Stimulated activated CD8-positive, alpha-beta memory T cell treated with anti-CD3 and anti-CD28 coated beads, Interleukin-7, amount 100 ng/mL, for 24 hours (primary cell): Measurements from ENCODE around the gene IQCN.

Source experiments
- DNase-seq: peaks from one replicate; pipeline ENCODE4 v3.0.0-alpha.2; 2020; ENCODE audit warnings: low read depth

Gene IQCN

GRCh38 chr19:18274219-18274780, at the start of gene IQCN:
IQCN (minus strand) TSS chr19:18274452; CDS start chr19:18269478, 4,974 bp downstream.
- DNase-seq = no peak

GRCh38 chr19:18322759-18323460, 48.7 kb upstream of the IQCN start, which contains the start of gene LSM4:
LSM4 (minus strand) TSS chr19:18323076; CDS start chr19:18323020, 56 bp downstream.
- peak; percentile 98 for DNase-seq

- DNase-seq = no peak
Observed at GRCh38 chr19:18322318-18322758, 48.1 kb upstream of the IQCN start.

GRCh38 chr19:18321734-18322102, 47.5 kb upstream of the IQCN start:
- no peak for DNase-seq

GRCh38 chr19:18320865-18321733, 46.8 kb upstream of the IQCN start:
- DNase-seq = no peak

- no peak for DNase-seq
Observed at GRCh38 chr19:18319591-18320135, 45.4 kb upstream of the IQCN start.

GRCh38 chr19:18317961-18318800, 43.9 kb upstream of the IQCN start:
- DNase-seq = no peak

- no peak for DNase-seq
Observed at GRCh38 chr19:18313398-18313797, 39.1 kb upstream of the IQCN start.

- no peak for DNase-seq
Observed at GRCh38 chr19:18312092-18312534, 37.9 kb upstream of the IQCN start.

GRCh38 chr19:18311502-18312091, 37.3 kb upstream of the IQCN start:
- no peak for DNase-seq

GRCh38 chr19:18310966-18311365, 36.7 kb upstream of the IQCN start:
- DNase-seq = no peak

GRCh38 chr19:18310118-18310909, 36.1 kb upstream of the IQCN start:
- DNase-seq = no peak

GRCh38 chr19:18309525-18310064, 35.3 kb upstream of the IQCN start:
- no peak for DNase-seq

- DNase-seq = no peak
Observed at GRCh38 chr19:18308948-18309325, 34.7 kb upstream of the IQCN start.

GRCh38 chr19:18308051-18308947, 34.0 kb upstream of the IQCN start:
- DNase-seq = no peak

GRCh38 chr19:18307271-18307681, 33.0 kb upstream of the IQCN start:
- DNase-seq = no peak

- DNase-seq = no peak
Observed at GRCh38 chr19:18306888-18307260, 32.6 kb upstream of the IQCN start.

- no peak for DNase-seq
Observed at GRCh38 chr19:18306209-18306887, 32.1 kb upstream of the IQCN start.
